HG03354 (cell line): ENCODE measurements around the gene ANO3.

ENCODE experiments used
- ATAC-seq: cut with Tn5 transposase; IDR thresholded peaks from one replicate; pipeline ENCODE4 v1.9.1; 2021; ENCODE audit warnings: mild to moderate bottlenecking; ENCODE audit not compliant: unreplicated experiment, poor library complexity, severe bottlenecking

Gene ANO3

DNA sequence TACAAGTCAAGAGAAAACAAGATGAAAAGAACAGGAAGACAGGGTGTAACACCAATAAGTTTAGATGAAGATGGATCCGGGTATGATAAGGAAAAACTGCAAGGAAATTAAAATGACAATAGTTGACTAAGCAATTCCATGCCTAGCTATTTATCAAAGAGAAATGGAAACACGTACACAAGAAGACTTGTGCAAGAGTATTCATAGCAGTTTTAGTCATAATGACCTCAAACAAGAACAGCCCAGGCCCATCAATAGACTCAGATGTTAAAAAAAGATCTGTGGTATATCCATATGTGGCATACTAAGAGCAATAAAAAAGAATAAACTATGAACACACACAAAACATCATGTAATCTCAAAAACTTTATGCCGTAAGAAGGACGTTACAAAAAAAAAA, 356.8 kb downstream of the ANO3 start:
- no peak for ATAC-seq

DNA sequence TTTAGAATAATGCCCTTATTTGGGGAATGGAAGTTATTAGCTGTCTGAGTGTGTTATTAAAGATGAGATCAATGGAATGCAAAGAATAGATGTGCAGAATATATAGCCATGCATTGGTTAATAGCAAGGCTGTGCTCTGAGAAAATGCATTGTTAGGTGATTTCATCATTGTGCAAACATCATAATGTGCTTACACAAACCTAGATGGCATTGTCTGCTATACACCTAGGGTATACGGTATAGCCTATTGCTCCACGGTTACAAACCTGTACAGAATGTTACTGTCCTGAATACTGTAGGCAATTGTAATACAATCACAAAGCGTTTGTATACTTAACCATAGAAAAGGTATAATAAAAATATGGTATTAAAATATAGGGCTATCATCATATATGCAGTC, 364.4 kb downstream of the ANO3 start:
- ATAC-seq = no peak

- no peak for ATAC-seq
Measured at GRCh38 chr11:26698224-26698623, 366.3 kb downstream of the ANO3 start.

DNA sequence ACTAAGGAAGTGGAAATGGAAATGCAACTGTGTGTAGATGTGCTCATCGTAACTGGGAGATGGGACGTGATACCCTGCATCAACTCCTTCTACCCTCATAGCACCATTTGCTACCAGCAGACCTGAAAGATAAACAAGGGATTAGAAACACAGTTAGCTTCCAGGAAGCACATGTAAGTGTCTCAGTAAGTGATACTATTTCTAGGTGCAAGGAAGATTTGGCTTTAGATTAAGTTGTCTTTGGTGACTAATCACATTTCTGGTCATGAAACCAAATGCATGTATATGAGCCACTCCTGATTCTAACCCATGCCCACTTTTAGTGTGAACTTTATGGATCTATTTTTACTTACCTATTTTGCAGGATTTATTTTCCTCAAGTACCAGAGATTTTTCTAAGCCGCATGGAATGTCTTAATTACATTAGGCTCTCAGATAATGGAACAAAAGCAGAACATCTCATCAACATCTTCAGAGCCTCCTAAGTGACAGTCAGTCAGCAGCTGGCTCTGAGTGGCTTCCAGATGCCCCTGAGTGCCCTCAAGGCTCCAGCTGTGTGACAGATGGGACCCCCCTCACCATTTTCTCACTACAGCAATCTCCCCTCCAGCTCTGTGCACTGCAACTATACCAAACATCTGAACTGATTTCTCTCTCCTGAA, 368.8 kb downstream of the ANO3 start:
- ATAC-seq = no peak

DNA sequence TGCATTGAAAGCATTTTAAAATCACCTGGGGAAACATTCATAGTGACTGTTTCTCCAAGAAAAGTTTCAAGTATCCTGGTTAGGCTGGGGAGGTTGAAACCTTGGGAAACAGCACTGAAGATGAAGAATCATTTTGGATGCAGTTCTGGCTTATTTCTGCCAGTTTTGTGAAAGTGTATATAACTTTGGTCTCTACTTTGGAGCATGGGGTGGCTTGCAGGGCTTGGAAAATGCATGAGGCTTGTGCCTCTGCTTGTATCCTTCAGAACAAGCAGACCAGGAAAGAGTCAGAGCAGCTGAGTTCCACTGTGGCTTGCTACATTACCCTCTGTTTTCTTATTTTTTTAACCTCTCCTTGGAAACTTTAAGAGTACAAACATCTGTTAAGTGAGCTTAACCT, 370.5 kb downstream of the ANO3 start:
- ATAC-seq = no peak

GRCh38 chr11:26703411-26704191, 371.7 kb downstream of the ANO3 start:
- ATAC-seq = no peak

DNA sequence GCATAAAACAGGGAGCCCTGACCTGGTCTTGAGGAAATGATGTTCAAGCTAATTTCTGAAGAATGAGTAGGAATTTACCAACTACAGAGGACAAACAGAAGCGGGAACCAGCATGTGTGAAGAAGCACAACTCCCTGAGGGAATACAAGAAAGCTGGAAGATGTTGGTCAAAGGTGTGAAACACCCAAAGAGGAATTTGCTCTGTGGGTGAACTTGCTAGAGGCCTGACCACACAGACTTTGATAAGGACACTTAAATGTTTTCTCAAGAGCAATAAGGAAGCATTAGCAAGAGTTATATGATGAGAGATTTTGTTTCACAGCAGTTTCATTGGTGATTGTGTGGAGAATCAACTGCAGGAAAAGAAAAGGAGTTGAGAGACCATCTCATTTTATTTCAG, 372.3 kb downstream of the ANO3 start:
- no peak for ATAC-seq

DNA sequence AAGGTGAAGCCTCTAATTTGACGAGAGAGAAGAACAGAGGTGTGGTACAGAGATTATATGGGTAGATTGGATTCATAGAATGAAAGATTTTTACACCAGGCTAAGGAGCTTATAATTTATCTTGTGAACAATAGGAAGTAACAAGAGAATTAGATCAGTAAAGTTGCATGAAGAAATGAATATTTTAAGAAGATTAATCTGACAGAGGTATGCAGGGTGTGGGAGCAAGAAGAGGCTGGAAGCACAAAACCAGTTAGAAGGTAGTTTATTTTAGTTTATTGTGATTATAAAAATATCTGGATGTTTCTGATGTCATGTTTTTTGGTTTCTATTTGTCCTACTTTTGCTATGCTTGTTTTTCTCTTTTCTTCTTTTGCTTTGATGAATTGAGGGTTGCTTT, 374.3 kb downstream of the ANO3 start:
- no peak for ATAC-seq

DNA sequence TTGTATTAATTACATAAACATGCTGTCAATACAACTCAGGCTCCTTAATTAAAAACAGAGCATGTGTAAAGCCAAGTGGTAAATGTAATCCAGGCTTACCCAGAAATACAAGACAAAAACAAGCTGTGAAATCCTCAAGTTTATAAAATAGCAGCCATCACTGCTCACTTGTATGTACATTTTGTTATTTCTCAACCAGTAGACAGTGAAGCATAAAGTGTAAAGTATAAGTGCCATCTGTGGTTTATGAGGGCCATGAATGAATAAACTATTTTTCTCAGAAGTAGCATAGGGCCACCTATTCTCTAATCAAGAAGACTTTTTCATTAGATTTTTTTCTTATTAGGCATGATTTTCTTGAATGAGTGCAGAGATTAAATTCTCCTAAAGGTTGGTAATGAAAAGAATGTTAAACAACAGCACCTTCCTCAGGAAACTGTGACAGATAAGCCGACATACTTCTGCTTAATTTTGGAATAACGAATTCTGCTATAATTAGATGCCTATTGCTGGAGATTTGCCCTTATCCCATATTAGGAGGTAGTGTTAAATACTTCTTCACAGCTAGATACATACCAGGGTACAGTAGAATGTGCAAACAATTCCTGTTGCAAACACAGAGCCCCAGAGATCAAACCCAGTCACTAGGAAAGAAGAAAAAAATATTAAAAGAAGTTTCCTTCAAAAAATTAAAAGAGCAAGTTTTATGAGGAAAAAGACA, 377.0 kb downstream of the ANO3 start:
- no peak for ATAC-seq

DNA sequence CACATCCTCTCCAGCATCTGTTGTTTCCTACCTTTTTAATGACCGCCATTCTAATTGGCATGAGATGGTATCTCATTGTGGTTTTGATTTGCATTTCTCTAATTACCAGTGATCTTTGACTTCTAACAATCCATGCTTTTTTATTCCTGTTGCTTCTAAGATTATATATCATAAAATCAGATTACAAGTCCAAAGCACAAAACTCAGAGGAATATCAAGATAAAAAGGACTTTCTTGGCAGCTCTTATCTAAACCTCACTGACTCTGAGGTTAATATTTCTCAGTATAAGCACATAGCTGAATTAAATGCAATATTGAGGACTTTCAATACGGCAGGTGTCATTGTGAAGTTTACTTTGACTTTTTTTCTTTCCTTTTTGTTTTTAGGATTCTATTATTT, 378.6 kb downstream of the ANO3 start:
- no peak for ATAC-seq

- ATAC-seq = no peak
Measured at GRCh38 chr11:26712497-26712896, 380.6 kb downstream of the ANO3 start.
